Forelimb muscle (tissue), 1 donor: ENCODE measurements around the gene NELL1. TPM values are rescaled to one million over a fixed set of nuclear protein-coding genes. Genes with fewer than 3 reads are reported as not detected.

Experiments
- DNase-seq: peaks from one replicate; pipeline ENCODE4 v3.0.0-alpha.2; 2013; ENCODE audit warnings: low read depth
- polyA plus RNA-seq: library from polyadenylated mRNA; unstranded; fragments of 120-200 nt; gene quantifications from one replicate; pipeline ENCODE4 v1.2.1, GENCODE V29; 2013; ENCODE audit not compliant: insufficient read length

NELL1 gene
- polyA plus RNA-seq, 1 donor: 5.1 TPM

GRCh38 chr11:20668131-20668809, 1.1 kb upstream of the NELL1 start:
- DNase-seq: no peak

- DNase-seq: no peak
Measured at GRCh38 chr11:20669820-20670684, 666 bp downstream of the NELL1 start.

GRCh38 chr11:20670932-20671403, 1.6 kb downstream of the NELL1 start:
- no peak for DNase-seq

GRCh38 chr11:20671856-20672546, 2.6 kb downstream of the NELL1 start:
- DNase-seq: no peak

- no peak for DNase-seq
Measured at GRCh38 chr11:20672575-20672974, 3.2 kb downstream of the NELL1 start.

GRCh38 chr11:20676658-20677057, 7.3 kb downstream of the NELL1 start:
- no peak for DNase-seq

GRCh38 chr11:20688761-20689160, 19.4 kb downstream of the NELL1 start:
- no peak for DNase-seq

GRCh38 chr11:20707876-20708275, 38.5 kb downstream of the NELL1 start:
- DNase-seq: no peak

GRCh38 chr11:20712912-20713311, 43.5 kb downstream of the NELL1 start:
- no peak for DNase-seq

- DNase-seq: no peak
Measured at GRCh38 chr11:20715464-20715863, 46.1 kb downstream of the NELL1 start.

GRCh38 chr11:20715931-20716330, 46.5 kb downstream of the NELL1 start:
- DNase-seq: no peak

- DNase-seq: no peak
Measured at GRCh38 chr11:20719821-20720220, 50.4 kb downstream of the NELL1 start.

GRCh38 chr11:20723366-20723765, 54.0 kb downstream of the NELL1 start:
- DNase-seq: no peak

- peak; percentile 63 for DNase-seq
Measured at GRCh38 chr11:20729597-20730105, 60.3 kb downstream of the NELL1 start.

- DNase-seq: no peak
Measured at GRCh38 chr11:20731676-20732215, 62.4 kb downstream of the NELL1 start.

GRCh38 chr11:20739107-20739506, 69.7 kb downstream of the NELL1 start:
- no peak for DNase-seq

- no peak for DNase-seq
Measured at GRCh38 chr11:20739577-20739976, 70.2 kb downstream of the NELL1 start.

- no peak for DNase-seq
Measured at GRCh38 chr11:20754933-20755332, 85.5 kb downstream of the NELL1 start.

GRCh38 chr11:20759541-20759940, 90.2 kb downstream of the NELL1 start:
- DNase-seq: no peak

- DNase-seq: no peak
Measured at GRCh38 chr11:20760811-20761210, 91.4 kb downstream of the NELL1 start.

GRCh38 chr11:20762116-20762844, 92.9 kb downstream of the NELL1 start:
- no peak for DNase-seq
